Upper lobe of right lung (tissue), 1 donor: ENCODE measurements around the gene RAPH1. TPM values are rescaled to one million over a fixed set of nuclear protein-coding genes. Genes with fewer than 3 reads are reported as not detected.

ENCODE experiments used
- ATAC-seq: fragments of 200-7000 bp; cut with Tn5 transposase; one replicate; pipeline ENCODE4 v1.9.1; 2020; ENCODE audit warnings: mild to moderate bottlenecking, moderate library complexity
- DNase-seq: peaks from one replicate; pipeline ENCODE4 v3.0.0-alpha.2; 2020
- H3K27ac ChIP-seq: fragments of 200-600 bp; one replicate; pipeline ENCODE4 v1.8.0; 2022
- H3K27me3 ChIP-seq: fragments of 200-600 bp; one replicate; pipeline ENCODE4 v1.8.0; 2022; ENCODE audit warnings: mild to moderate bottlenecking
- H3K36me3 ChIP-seq: fragments of 200-600 bp; one replicate; pipeline ENCODE4 v1.8.0; 2022
- H3K4me1 ChIP-seq: fragments of 200-600 bp; one replicate; pipeline ENCODE4 v1.8.0; 2022
- H3K4me3 ChIP-seq: fragments of 200-600 bp; one replicate; pipeline ENCODE4 v1.8.0; 2022; ENCODE audit warnings: mild to moderate bottlenecking
- H3K9me3 ChIP-seq: fragments of 200-600 bp; one replicate; pipeline ENCODE4 v1.8.0; 2022
- intact Hi-C: fragments of 100-400 bp; cut with DNase I; formaldehyde crosslinking; loops from one replicate; pipeline ENCODE4 v1.11.0; 2022
- total RNA-seq: library from RNA; stranded (reverse); fragmentation: NEBNext Ultra II Directional; extraction: Animal tissue kit (Norgen Biotek cat#: 25700); gene quantifications from one replicate; pipeline ENCODE4 v1.2.1, GENCODE V29; 2021
- TF ChIP-seq, protein P1 (sequence below): fragments of 200-600 bp; IDR thresholded peaks from one replicate; pipeline ENCODE4 v1.8.0; 2022; ENCODE audit warnings: antibody characterized with exemption
- donor health status: DM: no; HTN: yes; CAD: no; lungs with severe emphysema.

The RAPH1 gene
- total RNA-seq, 1 donor from 2014 or later = 93.4 TPM

DNA sequence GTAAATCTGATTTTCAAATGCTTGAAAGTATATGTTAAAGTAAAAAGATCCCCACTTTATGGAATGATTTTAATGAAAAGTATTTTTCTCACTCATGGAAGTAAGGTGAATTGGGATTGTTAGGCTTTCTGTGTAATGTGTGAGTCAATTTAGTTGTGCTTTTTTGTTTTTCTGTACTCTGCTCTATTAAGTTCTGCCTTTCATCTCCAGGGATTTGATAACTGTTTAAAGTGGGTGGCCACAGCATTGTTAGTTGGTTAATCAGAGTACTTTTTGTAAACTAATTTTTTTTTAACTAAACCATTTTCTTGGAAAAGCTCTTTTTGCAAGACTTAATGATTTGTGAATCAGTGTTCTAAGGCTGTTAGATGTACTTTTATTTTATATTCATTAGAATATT, 130.1 kb downstream of the RAPH1 start:
- ATAC-seq = no peak
- H3K36me3 ChIP-seq = peaks cover 35% of the 10 kb centered on the region
- DNase-seq = no peak
- H3K9me3 ChIP-seq = no peaks in the 10 kb centered on the region
- no peak overlapping the region for H3K27ac ChIP-seq
- TF ChIP-seq, protein P1, sequence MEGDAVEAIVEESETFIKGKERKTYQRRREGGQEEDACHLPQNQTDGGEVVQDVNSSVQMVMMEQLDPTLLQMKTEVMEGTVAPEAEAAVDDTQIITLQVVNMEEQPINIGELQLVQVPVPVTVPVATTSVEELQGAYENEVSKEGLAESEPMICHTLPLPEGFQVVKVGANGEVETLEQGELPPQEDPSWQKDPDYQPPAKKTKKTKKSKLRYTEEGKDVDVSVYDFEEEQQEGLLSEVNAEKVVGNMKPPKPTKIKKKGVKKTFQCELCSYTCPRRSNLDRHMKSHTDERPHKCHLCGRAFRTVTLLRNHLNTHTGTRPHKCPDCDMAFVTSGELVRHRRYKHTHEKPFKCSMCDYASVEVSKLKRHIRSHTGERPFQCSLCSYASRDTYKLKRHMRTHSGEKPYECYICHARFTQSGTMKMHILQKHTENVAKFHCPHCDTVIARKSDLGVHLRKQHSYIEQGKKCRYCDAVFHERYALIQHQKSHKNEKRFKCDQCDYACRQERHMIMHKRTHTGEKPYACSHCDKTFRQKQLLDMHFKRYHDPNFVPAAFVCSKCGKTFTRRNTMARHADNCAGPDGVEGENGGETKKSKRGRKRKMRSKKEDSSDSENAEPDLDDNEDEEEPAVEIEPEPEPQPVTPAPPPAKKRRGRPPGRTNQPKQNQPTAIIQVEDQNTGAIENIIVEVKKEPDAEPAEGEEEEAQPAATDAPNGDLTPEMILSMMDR = no peak
- no peaks in the 10 kb centered on the region for H3K4me1 ChIP-seq
- H3K4me3 ChIP-seq = no peak overlapping the region
- intact Hi-C loops = no loop called here
- H3K27me3 ChIP-seq = no peaks in the 10 kb centered on the region

DNA sequence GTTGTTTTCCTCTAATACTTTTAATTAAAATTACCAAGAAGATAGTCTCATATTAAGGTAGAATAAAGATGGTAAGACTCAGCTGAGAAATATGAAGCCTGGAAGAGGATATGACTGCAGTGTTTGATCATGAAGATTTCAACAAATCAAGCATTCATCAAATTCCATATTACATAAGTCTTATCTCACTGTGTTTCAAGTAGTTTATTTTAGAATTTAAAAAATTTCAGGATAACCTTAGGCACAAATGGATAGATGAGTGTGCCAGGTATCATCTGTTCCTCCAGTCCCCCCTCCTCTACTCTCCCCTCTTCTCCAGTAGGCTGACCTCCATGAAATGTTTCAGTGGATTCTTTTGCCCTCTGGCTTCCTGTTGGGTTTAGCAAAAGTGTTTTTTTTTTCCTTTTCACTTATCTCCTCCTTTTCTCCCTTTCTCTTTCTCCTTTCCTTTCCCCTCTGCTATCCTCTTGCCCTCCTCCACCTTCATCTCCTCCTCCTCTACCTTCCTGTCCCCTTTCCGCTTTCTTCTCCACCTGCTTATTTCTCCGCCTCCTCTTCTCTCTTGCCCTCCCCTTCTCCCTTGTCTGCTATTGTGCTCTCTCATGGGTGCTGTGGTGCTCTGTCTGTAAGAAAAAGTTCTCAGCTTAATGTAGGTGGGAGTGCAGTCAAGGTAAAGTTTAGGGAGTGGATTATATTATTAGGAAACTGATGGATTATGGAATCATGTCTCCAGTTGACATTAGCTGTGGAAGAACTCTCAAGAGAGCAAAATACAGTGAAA, 134.1 kb downstream of the RAPH1 start:
- H3K27me3 ChIP-seq = no peaks in the 10 kb centered on the region
- DNase-seq = no peak
- ATAC-seq = no peak
- H3K4me3 ChIP-seq = no peak overlapping the region
- peaks cover 24% of the 10 kb centered on the region for H3K36me3 ChIP-seq
- H3K27ac ChIP-seq = no peak overlapping the region
- no peaks in the 10 kb centered on the region for H3K9me3 ChIP-seq
- TF ChIP-seq, protein P1 = no peak
- H3K4me1 ChIP-seq = no peaks in the 10 kb centered on the region
- intact Hi-C loops = no loop called here

DNA sequence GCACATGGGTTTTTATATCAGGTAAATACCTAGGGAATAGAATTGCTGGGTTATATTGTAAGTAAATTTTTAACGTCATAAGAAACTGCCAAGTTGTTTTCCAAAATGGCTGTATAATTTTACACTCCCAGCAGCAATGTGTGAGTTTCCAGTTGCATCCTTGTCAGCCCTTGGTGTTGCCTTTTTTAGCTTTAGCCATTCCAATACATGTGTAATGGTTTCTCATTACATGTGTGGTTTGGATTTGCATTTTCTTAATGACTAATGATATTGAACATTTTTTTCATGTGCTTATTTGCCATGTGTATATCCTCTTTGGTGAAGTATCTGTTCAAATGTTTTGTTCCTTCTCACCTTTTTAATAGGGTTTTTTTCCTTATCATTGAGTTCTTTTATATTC, 136.1 kb downstream of the RAPH1 start:
- ATAC-seq (no peak), DNase-seq (no peak)
- Histone ChIP-seq H3K4me3 (no peak overlapping the region), H3K27me3 (no peaks in the 10 kb centered on the region), H3K36me3 (peaks cover 36% of the 10 kb centered on the region), H3K27ac (no peak overlapping the region), H3K4me1 (no peaks in the 10 kb centered on the region), H3K9me3 (no peaks in the 10 kb centered on the region)
- TF ChIP-seq, protein P1 = no peak
- intact Hi-C loops = no loop called here

DNA sequence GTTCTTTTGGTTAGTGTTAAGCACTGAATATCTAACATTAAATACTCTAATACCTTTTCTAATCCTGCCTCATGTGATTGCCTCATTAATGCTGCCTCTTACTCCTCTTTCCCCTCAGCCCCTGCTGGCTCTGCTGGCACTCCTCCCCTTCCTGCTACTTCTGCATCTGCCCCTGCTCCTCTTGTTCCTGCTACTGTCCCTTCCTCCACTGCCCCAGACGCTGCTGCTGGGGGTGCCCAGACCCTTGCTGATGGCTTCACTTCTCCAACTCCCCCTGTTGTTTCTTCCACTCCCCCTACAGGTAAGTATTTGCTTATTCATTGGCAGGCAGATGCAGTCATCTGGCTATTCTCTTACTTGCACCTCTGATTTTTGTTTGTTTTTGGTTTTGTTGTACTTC, 138.4 kb downstream of the RAPH1 start:
- intact Hi-C loops = no loop called here
- TF ChIP-seq, protein P1 = no peak
- no peak overlapping the region for H3K27ac ChIP-seq
- H3K9me3 ChIP-seq = no peaks in the 10 kb centered on the region
- H3K4me1 ChIP-seq = no peaks in the 10 kb centered on the region
- peaks cover 29% of the 10 kb centered on the region for H3K36me3 ChIP-seq
- ATAC-seq (no peak), DNase-seq (no peak)
- H3K27me3 ChIP-seq = no peaks in the 10 kb centered on the region
- no peak overlapping the region for H3K4me3 ChIP-seq

DNA sequence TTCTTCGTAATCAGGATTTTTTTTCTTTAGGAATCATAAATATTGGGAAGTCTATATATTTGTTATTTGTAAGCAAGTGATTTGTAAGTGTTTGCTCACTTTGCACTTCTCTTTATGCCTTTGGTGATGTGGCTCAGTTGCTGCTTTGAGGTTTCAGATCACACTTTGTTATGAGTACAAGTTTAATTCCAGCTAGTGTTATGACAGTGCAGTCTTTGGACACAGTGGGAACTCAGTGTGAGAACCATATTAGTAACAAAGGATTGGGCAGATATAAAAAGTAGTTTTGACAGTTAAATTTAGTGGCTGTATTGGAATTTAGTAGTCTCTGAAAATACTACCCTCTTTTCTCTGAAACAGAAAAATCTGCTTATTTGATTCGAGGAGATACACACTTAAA, 139.2 kb downstream of the RAPH1 start:
- TF ChIP-seq, protein P1 = no peak
- Histone ChIP-seq H3K27ac (no peak overlapping the region), H3K4me3 (no peak overlapping the region), H3K4me1 (no peaks in the 10 kb centered on the region), H3K36me3 (peaks cover 29% of the 10 kb centered on the region), H3K27me3 (no peaks in the 10 kb centered on the region), H3K9me3 (no peaks in the 10 kb centered on the region)
- ATAC-seq (no peak), DNase-seq (no peak)
- intact Hi-C loops = no loop called here
